GM21423 (cell line): Measurements from ENCODE around the gene LGALS12.

Experiments
- ATAC-seq: cut with Tn5 transposase; IDR thresholded peaks from one replicate; pipeline ENCODE4 v1.9.1; 2021; ENCODE audit warnings: mild to moderate bottlenecking, moderate library complexity; ENCODE audit not compliant: unreplicated experiment

Gene LGALS12

GRCh38 chr11:63505857-63506528 lies at the start of gene LGALS12:
Gene LGALS12, plus strand, starts transcription at chr11:63506084. Its CDS starts 375 bp downstream, at chr11:63506459.
- ATAC-seq = no peak

- ATAC-seq = no peak
Observed at GRCh38 chr11:63459586-63459985, 46.3 kb upstream of the LGALS12 start.

GRCh38 chr11:63462137-63462536 lies 43.7 kb upstream of the LGALS12 start:
- no peak for ATAC-seq

GRCh38 chr11:63470311-63470710 lies 35.6 kb upstream of the LGALS12 start:
- no peak for ATAC-seq

GRCh38 chr11:63472372-63472771 lies 33.5 kb upstream of the LGALS12 start:
- ATAC-seq = no peak

- ATAC-seq = no peak
Observed at GRCh38 chr11:63476618-63477017, 29.3 kb upstream of the LGALS12 start.

- no peak for ATAC-seq
Observed at GRCh38 chr11:63478896-63479295, 27.0 kb upstream of the LGALS12 start.

- no peak for ATAC-seq
Observed at GRCh38 chr11:63480039-63480438, 25.8 kb upstream of the LGALS12 start.

- ATAC-seq = no peak
Observed at GRCh38 chr11:63485777-63486176, 20.1 kb upstream of the LGALS12 start.

- no peak for ATAC-seq
Observed at GRCh38 chr11:63488789-63489188, 17.1 kb upstream of the LGALS12 start.

GRCh38 chr11:63489879-63490278 lies 16.0 kb upstream of the LGALS12 start:
- no peak for ATAC-seq

GRCh38 chr11:63490551-63491239 lies 15.2 kb upstream of the LGALS12 start, which contains the start of gene PLAAT5:
Gene PLAAT5, minus strand, starts transcription at chr11:63491167. Its CDS starts 133 bp downstream, at chr11:63491034.
- no peak for ATAC-seq

GRCh38 chr11:63491240-63491587 lies 14.7 kb upstream of the LGALS12 start:
- ATAC-seq = no peak

GRCh38 chr11:63491636-63492372 lies 14.1 kb upstream of the LGALS12 start:
- no peak for ATAC-seq

GRCh38 chr11:63492441-63492840 lies 13.4 kb upstream of the LGALS12 start:
- no peak for ATAC-seq

GRCh38 chr11:63493127-63493526 lies 12.8 kb upstream of the LGALS12 start:
- ATAC-seq = no peak

GRCh38 chr11:63494975-63495374 lies 10.9 kb upstream of the LGALS12 start:
- ATAC-seq = no peak

GRCh38 chr11:63499874-63500273 lies 6.0 kb upstream of the LGALS12 start:
- no peak for ATAC-seq

GRCh38 chr11:63501236-63501635 lies 4.6 kb upstream of the LGALS12 start:
- ATAC-seq = no peak

- no peak for ATAC-seq
Observed at GRCh38 chr11:63502252-63502820, 3.5 kb upstream of the LGALS12 start.

GRCh38 chr11:63503492-63503891 lies 2.4 kb upstream of the LGALS12 start:
- no peak for ATAC-seq
